C4-2B (cell line): ENCODE results near the gene TUBB2A.

Experiments used
- ZFX ChIP-seq: fragments of 450-650 bp; IDR thresholded peaks from 2 replicates; pipeline ENCODE4 v1.6.1; 2017
- TF ChIP-seq, protein P1 (sequence below): fragments of 450-650 bp; conservative IDR thresholded peaks from 2 replicates; pipeline ENCODE4 v1.5.1; 2017; ENCODE audit warnings: mild to moderate bottlenecking

DNA sequence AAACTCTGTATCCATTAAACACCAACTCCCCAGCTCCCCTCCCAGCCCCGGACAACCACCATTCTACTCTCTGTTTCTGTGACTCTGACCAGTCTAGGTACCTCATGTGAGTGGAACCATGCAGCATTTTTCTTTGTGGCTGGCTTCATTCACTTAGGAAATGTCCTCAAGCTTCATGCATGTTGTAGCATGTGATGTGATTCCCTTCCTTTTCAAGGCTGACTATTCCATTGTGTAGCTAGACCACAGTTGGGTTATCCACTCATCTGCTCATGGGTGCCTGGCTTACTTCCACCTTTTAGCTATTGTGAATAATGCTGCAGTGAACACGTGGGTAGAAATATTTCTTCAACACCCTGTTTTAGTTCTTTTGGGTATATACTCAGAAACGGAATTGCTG is 47.6 kb downstream of the TUBB2A start:
- TF ChIP-seq, protein P1, sequence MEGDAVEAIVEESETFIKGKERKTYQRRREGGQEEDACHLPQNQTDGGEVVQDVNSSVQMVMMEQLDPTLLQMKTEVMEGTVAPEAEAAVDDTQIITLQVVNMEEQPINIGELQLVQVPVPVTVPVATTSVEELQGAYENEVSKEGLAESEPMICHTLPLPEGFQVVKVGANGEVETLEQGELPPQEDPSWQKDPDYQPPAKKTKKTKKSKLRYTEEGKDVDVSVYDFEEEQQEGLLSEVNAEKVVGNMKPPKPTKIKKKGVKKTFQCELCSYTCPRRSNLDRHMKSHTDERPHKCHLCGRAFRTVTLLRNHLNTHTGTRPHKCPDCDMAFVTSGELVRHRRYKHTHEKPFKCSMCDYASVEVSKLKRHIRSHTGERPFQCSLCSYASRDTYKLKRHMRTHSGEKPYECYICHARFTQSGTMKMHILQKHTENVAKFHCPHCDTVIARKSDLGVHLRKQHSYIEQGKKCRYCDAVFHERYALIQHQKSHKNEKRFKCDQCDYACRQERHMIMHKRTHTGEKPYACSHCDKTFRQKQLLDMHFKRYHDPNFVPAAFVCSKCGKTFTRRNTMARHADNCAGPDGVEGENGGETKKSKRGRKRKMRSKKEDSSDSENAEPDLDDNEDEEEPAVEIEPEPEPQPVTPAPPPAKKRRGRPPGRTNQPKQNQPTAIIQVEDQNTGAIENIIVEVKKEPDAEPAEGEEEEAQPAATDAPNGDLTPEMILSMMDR: no peak
- TF ChIP-seq ZFX: no peak
